Measurements from ENCODE around the gene PI4KA.

DNA sequence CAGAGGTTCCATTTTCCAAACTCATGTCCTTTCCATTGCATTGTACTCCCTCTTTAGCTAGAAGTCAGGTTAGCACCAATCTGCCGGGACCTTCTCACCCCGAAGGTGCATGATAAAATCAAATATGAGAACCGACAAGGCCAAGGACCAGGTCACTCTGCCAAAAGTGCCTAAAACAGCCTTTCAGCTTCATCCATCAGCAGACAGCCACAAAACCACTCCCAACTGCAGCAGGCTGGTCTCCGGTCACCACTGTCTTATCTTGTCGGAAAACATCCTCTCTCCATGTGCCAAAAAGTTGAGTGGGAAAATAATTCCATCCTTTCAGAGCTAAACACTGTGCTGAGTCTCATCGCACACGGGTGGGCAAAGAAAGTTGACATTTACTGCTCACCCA is 1.4 kb downstream of the PI4KA start:
- TF ChIP-seq, protein P1, sequence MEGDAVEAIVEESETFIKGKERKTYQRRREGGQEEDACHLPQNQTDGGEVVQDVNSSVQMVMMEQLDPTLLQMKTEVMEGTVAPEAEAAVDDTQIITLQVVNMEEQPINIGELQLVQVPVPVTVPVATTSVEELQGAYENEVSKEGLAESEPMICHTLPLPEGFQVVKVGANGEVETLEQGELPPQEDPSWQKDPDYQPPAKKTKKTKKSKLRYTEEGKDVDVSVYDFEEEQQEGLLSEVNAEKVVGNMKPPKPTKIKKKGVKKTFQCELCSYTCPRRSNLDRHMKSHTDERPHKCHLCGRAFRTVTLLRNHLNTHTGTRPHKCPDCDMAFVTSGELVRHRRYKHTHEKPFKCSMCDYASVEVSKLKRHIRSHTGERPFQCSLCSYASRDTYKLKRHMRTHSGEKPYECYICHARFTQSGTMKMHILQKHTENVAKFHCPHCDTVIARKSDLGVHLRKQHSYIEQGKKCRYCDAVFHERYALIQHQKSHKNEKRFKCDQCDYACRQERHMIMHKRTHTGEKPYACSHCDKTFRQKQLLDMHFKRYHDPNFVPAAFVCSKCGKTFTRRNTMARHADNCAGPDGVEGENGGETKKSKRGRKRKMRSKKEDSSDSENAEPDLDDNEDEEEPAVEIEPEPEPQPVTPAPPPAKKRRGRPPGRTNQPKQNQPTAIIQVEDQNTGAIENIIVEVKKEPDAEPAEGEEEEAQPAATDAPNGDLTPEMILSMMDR (conservative IDR thresholded peaks at IDR 0.05) = no peak
- TF ChIP-seq ZFX (IDR thresholded peaks at IDR 0.05) = no peak

All from C4-2B (cell line).